ENCODE data around the gene HIVEP1.
"Not testable (repeated sequence)": the region's sequence is repeated elsewhere in the genome, so short reads cannot be mapped to it uniquely, and the experiment has no call there.

Gene HIVEP1

DNA sequence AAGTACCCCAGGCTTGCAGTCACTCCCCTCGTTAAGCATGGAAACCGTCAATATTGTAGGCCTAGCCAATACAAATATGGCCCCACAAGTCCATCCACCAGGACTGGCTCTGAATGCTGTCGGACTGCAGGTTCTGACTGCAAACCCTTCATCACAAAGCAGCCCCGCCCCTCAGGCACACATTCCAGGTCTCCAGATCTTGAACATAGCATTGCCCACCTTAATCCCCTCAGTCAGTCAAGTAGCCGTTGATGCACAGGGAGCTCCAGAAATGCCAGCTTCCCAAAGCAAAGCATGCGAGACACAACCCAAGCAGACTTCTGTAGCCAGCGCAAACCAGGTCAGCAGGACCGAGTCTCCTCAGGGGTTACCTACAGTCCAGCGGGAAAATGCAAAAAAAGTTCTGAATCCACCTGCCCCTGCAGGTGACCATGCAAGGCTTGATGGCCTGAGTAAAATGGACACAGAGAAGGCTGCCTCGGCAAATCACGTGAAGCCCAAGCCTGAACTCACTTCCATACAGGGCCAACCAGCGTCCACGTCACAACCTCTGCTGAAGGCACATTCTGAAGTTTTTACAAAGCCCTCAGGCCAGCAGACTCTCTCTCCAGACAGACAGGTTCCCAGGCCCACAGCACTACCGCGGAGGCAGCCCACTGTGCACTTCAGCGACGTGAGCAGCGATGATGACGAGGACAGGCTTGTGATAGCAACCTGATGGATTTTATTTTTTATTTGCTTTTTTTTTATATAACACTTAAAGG, 151.8 kb downstream of the HIVEP1 start:
- no peak for DNase-seq

DNA sequence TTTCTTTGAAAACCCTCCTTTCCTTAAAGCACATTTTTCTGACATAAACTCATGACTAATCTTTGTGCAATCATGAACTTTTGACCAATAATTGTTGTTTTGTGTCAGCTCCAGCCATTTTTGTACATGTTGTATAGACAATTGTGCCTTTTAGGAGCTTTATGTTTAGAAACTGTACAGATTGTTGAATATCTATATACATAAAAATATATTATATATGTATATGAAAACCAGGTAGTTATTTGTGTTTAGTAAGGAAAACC, 152.3 kb downstream of the HIVEP1 start:
- DNase-seq, result no peak

DNA sequence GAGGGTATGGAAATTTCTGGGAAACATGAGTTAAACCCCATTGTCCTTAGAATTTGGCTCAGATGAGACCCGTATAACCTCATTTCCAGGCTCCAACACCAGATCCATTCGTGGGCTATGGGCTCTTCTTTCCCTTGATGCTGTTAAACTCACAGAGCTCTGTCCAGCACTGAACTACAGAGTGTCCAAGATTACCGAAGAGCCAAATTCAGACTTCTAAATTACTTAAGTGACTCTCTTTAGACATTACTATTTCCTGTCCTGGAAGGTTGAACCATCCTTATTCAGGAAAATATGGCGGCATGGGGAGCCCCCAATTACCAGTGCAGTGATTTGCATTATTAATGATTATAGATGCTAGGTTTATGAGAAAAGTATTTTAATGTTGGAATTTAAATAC, 153.2 kb downstream of the HIVEP1 start:
- DNase-seq, result no peak

DNA sequence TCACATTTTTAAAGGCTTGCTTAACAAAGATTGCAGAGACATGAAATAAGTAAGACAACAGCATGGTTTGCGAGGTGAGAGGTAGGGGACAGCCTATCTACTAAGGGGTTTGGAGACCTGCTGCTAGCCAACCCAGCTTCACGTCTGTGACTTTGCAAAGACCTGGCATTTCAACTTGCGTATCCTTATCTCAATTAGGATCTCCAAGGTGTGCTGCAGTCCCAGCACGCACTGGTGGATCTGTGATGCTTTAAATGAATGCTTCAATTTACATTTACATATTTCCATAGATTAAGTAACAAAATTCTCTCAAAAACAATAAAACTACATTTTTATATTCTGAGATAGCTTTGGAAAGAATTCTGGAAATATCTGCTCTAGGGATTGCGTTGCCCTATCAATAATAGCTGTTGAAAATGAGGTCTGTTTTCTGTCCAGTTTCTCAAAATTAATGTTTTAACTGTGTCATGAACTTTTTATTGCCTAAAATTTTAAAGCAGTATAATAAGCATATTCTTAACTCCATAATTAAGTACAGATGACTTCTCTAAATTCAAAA, 153.7 kb downstream of the HIVEP1 start:
- no peak for DNase-seq

DNA sequence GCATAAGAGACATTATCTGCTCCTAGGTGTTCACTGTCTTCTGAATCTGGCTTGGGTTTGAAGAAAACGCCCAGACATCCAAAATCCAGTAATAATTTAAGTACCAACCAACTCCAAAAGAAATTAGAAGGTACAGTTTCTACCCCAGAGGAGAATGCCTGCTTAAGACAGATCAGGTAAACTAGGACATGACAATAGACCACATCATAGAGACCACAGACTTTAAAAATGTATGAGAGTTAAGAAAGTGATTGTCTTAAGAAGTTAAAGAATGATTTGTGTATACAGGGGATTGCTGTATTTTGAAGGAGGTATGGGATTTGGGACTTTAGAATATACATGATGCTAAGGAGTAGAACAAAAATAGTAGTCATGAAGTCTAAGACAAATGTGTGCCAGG, 157.3 kb downstream of the HIVEP1 start:
- no peak for DNase-seq

DNA sequence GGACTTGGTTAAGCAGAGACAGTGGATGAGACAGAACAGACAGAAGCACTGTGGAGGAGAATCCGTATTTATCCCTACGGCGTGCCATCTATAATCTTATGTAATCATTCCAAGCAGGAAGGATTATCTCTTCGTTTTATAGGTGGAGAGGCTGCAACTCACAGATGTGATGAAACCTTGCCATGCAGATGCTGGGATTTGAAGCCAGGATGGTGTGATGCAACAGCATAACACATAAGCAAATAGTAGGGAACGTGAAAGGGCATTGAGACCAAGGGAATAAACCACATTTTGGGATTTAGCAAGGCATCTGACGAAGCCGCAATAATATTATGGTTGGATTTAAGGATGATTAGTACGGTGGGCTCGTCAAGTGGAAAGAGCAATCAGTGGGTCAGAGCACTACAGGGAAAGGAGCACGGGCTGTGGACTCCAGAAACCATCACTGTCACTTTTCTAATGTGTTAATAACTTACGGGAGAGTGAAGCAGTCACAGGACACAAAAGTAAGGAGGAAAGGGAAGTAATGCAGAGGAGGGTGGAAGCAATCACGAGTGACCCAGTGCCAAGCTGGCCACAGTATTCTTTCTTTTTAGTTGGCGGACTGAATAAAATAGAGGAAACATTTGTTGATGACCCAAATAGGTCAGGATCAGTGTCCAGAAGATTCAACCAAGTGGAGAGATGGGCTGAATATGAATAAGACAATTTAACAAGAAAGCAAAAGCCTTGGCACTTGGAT, 158.4 kb downstream of the HIVEP1 start:
- no peak for DNase-seq

DNA sequence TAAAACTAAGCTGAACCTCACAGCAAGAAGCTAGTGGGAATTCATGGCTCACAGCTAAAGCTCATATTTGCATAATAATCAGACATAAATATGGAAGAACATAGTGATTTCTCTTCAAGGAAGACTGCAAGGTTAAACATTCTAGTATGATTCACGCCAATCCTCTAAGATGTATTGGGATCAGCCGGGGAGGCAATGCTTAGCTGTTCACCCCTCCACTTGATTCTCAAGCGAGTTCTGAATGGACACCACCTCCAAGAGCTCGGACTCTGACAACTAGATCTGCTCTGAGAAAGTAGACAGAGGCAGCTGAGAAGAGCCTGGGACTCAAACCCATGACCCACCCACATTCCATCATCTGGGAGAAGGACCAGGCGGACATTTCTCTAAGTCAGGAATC, 159.6 kb downstream of the HIVEP1 start:
- no peak for DNase-seq

DNA sequence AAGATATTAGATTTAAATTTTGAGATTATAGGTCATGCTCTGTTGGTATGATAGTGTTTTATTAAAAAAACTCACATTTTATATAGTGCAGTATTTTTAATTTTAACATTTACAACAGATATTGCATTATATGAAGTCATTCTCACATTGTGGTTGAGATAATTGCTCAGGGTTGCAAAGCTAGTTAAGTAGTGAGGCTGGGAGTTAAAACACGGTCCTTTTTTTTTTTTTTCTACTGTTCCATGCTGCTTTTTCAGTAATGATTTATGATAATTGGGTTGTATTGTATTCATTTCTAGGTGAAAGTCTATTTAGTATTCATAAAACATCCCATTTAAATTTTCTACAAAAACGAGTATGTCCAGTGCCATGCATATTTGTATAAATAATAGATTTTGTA, 160.5 kb downstream of the HIVEP1 start:
- no peak for DNase-seq

DNA sequence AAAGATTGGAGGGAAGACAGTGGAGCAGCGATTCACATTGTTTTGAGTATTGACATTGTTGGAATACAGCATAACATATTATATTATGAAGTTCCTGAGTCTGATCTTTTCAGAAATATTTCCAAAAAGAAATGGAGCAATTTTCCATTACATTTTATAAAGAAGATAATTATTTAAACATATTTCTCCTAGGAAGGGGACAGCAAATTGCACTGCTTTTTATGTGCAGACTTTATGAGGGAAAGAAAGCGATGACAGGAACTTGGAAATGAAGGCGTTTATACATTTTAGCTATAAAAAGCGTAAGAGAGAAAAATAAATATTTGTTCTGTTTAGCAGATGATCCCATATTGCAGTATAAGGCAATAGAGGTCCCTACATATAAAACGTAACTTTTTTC, 161.1 kb downstream of the HIVEP1 start:
- no peak for DNase-seq

DNA sequence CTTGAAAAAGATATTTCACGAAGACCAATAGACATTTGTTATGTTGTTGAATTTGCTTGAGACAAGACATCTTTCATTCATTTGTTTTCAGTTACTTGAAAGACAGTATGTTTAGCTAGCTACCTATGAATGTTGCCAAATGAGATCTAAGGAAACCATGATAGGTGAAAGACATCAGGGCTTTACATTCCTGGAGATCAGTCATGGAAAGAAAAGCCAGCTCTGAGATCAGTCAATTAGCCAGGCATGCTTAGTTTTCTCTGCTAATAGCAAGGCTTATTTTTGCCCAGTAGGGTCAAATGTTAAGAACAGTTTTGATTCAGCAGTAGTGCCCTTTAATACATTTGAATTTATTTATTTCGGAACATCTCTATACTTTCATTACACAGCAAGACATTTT, 161.5 kb downstream of the HIVEP1 start:
- DNase-seq, result no peak

DNA sequence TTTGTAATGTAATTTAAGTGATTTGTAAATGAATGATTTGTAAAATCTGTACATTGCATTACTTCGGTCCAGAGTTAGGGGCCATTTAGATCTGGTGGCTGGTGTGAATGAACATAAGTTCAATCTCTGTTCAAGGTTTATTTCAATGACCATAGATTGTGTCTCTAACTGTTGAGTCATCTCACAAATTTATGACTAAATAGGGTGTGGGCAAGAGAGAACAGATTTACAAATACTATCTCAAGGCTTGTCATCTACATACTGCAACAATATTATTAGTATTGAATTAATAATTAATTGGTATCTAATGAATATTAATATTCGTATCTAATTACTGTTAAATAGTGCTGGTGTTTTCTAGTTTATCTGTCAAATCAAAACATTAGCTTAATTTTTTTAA, 162.8 kb downstream of the HIVEP1 start:
- DNase-seq, result no peak

DNA sequence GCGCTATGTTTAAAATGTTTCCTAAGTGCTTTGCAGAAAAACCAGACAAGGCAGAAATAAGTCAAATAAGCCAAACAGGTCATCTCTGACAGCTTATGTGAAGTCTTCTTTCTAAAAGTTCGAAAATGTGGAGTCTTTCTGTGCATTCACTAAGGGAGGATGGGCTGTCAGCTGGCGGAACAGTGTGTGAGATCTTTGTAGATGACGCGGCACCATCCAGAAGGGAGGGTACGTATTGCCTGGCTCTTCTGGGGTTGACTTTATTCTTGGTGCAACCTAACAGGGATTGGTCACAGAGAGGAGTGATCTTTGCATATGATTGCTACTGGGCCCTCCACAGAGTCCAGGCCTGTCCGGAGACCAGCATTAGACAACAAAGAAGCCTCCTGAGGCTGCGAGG, 163.5 kb downstream of the HIVEP1 start:
- no peak for DNase-seq

DNA sequence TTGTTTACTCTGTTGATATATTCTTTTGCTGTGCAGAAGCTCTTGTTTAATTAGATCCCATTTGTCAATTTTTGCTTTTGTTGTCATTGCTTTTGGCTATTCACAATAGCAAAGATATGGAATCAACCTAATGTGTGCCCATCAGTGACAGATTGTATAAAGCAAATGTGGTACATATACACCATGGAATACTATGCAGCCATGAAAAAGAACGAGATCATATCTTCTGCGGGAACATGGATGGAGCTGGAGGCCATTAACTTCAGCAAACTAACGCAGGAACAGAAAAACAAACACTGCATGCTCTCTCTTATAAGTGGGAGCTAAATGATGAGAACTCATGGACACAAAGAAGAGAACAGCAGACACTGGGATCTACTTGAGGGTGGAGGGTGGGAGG, 164.7 kb downstream of the HIVEP1 start:
- not testable (repeated sequence) for DNase-seq

DNA sequence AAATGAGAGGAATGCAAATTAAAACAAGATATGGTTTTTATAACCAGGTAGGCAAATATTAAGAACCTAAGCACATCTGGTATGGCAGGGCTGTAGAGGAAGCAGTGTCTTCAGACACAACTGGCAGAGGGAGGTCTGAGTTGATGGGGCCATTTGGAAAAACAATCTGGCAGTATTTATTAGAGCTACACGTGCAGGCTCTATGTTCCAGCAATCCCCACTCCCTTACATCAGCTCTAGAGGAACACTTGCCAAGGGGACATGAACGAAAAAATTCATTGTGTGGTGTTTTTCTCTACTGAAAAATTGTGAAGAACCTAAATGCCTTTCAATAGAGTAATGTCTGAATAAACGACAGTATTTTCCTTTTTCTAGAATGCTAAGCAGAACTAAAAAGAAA, 166.4 kb downstream of the HIVEP1 start:
- DNase-seq, result no peak

DNA sequence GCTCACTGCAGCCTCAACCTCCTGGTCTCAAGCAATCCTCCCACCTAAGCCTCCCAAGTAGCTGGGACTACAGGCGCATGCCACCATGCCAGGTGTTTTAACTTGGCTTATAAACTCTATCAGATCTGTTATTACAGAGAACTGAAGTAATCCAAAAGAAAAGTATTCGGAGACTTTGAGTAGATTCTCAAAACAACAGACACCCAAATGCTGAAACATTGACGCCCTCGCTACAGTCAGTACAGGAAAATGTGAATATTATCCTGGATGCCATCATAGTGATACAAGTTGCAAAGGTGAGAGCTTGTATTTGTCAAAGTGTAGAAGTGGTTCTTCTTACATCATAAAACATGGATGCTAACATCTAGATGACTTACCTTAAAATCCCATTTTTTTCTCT, 169.4 kb downstream of the HIVEP1 start:
- no peak for DNase-seq

DNA sequence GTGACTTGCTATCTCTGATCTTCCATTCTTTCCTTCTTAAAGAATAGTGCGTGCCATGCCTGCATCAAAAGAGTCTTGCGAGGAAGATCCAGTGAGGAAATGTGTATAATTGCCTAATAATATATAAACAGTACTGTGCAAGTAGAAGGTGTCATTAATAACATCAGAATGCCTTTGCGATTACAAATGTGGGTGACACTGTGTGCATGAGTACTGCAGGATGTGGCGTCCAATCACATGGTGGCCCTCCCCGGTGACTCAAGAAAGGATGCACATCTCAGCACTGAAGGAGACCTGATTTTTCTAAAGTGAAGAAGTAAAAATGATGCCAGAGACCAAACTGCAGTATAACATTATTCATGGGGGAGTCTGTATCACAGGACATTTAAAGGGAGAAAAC, 170.6 kb downstream of the HIVEP1 start:
- no peak for DNase-seq

DNA sequence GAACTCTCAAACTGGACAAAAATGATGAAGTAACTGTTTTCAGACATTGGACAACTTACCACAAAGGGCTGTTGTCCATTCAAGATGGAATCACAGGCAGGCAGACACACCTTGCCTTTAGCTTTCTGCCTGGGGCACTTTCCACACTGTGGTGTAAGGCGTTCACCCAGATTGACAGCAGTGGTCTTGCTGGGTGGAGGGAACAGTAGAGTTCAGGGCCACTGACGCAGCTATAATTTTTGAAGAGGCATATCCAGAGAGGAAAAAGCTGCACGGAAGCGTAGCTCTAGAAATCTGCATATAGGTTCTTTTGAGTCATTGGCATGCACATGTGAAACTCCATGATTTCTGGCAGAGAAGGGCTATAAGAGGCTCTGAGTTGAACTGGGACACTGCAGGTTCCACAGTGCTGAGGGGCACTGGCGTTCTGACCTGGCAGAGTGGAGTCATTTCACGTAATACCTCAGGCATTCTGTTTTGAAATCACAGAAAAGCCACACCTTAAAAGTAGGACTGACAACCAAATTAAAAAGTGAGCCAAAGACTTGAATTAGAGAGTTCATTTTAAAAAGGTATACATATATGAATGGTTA, 173.1 kb downstream of the HIVEP1 start:
- DNase-seq, result no peak

DNA sequence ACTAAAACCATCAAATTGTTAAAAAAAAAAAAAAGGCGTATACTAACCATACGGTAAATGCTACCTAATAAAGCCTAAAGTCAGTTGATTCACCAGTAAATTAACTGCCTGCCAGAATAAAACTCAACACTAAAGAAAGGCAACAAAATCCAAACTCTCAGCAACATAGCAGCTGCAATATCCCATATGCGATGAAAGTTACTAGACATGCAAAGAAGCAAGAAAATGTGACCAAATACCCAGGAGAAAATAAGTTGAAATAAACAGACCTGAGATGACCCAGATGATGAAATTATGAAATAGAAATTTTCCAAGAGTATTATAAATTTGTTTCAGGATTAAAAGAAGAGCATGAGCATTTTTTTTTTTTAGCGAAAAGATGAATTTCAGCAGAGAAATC, 174.4 kb downstream of the HIVEP1 start:
- no peak for DNase-seq

DNA sequence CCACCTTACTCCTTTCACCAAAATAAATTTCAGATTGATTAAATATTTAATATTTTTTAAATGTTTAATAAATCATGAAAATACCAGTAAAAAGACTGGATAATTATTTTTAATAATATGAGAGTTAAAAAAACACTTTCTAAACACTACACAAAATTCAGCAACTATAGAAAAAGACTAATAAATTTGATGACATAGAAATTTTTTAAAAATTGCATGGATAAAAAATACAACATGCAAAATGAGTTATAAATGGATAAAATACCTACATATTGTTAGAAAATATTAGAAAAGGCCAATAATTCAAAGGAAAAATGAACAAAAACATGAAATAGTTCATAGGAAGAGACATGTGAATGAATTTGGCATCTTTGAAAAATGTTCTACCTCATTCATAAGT, 177.0 kb downstream of the HIVEP1 start:
- no peak for DNase-seq

DNA sequence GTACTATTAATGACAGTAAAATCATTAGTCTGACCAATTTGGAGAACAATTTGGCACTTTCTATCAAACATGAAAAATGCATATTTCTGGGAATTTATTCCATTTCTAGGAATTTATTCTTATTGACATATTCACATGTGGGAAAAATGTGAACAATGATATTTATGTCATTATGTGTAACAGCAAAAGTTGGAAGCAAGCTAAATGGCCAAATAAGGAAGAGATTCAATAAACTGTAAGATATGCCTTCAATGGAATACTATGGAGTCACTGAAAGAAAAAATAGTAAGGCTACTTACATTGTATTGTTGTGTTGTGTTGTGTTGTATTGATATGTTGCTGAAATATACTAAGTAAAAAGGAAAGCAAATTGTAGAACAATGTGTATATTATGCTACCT, 177.5 kb downstream of the HIVEP1 start:
- DNase-seq, result no peak

DNA sequence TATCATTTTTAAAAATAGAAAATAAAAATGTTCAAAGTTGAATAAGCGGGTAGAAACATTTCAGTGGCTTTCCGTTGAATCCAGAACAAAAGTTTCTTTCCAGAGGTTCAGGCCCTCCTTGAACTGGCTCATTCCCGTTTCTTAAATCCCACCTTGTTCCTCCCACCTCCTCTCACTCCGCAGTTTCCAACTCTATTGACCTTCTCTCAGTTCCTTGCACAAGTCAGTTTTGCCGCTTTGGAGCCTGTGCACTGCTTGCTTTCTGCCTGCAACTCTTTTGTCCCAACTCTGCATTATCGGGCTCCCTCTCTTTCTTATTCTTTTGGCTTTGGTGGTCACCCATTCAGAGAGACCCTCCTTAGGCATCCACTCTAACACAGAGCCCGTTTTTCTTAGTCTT, 178.1 kb downstream of the HIVEP1 start:
- DNase-seq, result no peak

DNA sequence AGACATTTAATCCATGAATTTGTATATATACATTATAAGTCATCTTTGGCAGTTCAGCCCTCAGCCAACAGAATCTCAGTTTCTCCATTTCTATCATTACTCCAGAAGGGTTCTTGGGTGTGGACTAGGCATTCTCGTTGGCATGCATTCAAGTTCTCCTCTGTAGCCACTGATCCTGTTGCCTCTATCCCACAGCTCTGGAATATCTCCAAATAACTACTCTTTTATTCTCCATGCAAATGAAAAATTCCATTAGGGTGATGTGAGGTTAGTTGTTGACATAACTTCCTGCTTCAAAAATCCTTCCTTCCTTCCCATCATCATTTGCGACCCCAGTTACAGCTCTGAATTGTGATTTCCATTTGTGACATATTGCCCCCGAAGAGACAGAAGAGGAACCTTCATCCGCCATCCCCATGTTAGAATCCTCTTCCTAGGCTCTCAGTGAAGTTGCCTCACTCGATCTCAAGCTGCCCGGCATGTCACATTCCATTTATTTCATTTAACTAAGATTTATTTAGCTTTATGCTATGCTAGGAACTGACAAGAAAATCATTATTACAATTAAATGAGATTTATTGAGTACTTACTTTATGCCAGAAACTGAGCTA, 184.3 kb downstream of the HIVEP1 start:
- DNase-seq, result no peak

DNA sequence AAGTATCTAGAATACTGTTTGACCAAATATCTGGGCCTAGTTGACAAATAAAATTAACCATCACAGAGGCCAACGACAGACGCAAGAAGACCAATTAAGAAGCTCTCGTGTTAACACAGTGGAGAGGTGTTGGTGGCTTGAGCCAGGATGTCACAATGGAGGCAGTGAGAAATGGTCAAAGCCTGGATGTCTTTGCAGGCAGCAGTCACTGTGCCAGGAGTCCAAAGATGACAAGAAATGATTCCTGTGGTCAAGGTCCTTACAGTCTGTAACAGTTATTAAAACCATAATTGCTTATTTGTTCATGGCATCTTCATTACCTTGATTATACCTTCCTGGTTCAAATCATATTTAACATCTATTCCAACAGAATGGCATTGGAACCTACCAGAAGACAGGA, 186.7 kb downstream of the HIVEP1 start:
- DNase-seq, result no peak

DNA sequence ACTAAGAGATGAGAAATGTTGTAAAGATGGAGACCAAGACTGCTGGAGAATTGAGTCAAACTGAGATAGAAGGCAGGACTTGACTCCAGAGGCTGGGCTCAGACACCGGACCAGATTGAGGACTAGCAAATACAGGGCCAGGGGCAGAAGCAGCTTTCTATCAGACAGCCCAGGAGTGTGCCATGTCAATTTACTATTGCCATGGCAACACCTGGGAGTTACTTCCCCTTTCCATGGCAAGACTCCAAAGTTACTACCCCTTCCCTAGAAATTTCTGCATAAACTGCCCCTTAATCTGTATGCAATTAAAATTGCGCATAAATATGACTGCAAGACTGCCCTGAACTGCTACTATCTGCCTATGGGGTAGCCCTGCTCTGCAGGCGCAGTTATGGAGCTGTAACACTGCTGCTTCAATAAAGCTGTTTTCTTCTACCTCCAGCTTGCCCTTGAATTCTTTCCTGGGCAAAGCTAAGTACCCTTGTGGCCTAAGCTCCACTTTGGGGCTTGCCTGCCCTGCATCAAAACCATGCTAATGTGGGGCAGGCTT, 188.0 kb downstream of the HIVEP1 start:
- no peak for DNase-seq

All from DMS79 treated with DMSO at 0.1 percent for 48 hours (cell line).